GM19025 (cell line): ENCODE data around the gene MESD.

ENCODE experiments used
- ATAC-seq: cut with Tn5 transposase; IDR thresholded peaks from one replicate; pipeline ENCODE4 v1.9.1; 2021; ENCODE audit warnings: mild to moderate bottlenecking, low read depth, moderate library complexity; ENCODE audit not compliant: unreplicated experiment

The MESD gene

DNA sequence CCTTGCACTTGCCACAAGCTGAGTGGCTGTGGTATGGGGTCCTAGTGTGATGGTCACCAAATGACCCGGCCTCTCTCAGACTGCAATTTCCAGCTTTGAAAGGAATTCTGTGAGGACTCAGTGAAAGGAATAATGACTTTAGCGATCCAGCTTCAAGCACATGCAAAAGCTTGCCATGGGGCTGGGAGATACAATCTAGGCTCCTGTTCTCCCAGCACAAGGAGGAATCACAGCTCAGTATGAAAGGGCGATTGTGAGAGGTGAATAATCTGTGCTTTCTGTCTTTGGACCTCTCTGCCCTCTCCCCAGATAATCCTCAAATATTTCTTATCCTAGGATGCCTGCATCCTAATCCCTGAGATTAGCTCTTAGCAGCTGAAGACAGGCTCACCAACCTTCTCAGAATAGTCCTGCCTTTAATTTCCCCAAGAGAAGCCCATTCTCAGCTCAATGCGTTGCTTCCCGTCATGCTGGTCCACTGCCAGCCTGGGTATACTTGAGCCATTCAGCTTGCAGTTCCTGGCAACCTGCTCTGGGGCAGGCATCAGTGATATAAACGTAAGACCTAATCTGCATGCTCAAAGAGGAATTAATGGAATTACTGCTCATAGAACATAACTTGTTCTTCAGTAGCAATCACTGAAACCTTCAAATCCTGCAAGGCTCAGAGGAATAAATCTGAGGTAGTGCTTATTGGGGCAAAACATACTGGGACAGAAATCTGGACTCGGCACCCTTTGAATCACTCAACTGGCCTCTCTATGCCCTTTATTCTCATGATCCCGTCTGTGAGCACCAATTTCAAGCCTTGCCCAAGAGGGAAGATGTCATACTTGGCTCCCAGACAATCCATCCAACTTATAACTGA lies 26.2 kb upstream of the MESD start:
- no peak for ATAC-seq

DNA sequence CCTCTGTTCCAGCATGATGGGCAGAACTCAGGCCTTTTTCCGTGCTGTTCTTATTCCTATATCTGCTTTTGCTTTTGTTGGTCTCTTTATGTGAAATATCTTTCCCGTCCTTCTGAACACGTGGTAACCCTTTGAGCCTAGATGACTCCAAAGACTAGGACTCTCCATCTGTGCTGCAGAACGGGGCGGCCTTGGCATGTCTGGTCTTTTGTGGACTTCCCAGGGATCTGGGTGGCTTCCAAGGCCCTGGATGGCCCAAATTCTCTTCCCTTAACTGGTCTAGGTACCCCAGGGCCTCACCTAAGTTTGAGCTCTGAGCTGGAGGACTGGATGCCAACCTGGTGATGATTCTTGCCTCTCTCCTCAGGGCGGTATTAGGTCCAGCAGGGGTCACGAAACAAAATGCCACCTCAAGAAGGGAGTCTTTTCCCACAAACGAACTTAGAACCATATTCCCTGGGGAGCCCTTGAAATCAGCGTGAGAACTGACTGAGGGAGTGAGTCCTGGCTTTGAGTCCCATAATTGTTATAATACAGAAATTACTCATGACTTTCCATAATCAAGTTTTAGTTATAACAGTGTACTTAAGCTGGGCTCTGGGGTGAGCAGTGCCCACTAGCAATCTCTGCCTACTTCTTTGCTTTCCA lies 25.0 kb upstream of the MESD start:
- ATAC-seq, result no peak

DNA sequence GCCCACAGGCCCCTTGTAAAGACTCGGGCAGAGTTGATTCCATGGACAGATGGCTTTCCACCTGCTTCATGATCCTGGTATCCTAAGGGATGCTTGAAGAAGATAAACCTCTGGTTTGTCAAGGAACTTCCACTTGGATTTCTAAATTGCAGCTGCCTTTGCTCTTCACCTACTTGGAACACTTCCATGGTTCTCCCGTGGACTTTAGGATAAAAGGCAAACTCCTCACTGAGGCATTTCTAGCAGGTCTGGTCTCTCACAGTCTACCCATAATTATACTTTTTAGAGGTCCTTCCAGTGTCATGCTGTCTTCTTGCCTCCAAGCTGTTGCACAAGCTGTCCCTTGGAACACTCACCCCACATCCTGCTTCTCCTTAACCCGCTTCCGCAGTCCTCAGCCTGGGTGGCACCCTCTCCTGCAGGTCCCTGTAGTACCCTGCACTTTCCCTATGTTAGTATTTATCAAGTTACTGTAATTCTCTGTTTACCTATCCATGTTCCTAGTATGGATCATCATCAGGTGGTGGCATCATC lies 23.8 kb upstream of the MESD start:
- no peak for ATAC-seq

GRCh38 chr15:81012588-81012987 lies 23.0 kb upstream of the MESD start:
- no peak for ATAC-seq

- no peak for ATAC-seq
These were observed 22.0 kb upstream of the MESD start for GRCh38 chr15:81011593-81011992.

DNA sequence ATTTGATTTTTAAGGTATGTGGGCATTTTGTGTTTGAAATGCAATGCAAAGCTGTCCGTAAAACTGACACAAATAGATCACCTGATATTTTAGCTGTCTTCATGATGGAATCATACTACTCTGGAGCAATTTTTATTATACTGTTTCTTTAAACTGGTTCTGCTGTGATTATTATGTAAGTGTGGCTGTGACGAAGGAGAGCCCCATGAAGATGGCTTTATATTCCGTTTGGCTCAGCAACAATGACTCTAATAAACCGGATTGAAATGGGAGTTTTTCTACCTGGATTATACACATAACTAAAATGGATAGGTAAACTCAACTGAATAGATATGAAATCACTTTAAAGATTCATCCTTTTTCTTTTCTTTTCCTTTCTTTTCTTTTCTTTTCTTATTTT lies 20.5 kb upstream of the MESD start:
- ATAC-seq, result no peak

DNA sequence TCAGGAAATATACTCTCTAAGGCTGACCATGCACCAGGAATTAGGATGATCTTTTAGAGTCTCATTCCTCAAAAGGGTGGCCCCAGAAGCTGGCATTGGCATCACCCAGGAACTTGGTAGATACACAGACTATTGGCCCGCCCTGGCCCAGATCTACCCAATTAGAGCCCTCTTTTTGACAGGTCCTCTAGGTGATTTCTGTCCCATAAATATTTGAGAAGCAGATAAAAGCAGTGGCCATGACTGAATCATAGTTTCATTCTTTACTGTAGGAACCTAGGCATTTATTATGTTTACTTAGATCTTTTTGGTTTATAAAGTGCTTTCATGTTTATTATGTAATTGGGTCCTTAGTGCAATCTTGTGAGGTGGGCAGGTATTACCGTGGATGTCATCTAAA lies 18.7 kb upstream of the MESD start:
- no peak for ATAC-seq

- no peak for ATAC-seq
These were observed 17.9 kb upstream of the MESD start for GRCh38 chr15:81007428-81008064.

- no peak for ATAC-seq
These were observed 16.5 kb upstream of the MESD start for GRCh38 chr15:81006124-81006523.

GRCh38 chr15:81003097-81003350 lies 13.4 kb upstream of the MESD start:
- ATAC-seq, result no peak

- no peak for ATAC-seq
These were observed 12.9 kb upstream of the MESD start for GRCh38 chr15:81002331-81003096.

GRCh38 chr15:81002009-81002330 lies 12.4 kb upstream of the MESD start:
- ATAC-seq, result no peak

- peak; percentile 32 for ATAC-seq
These were observed 11.8 kb upstream of the MESD start for GRCh38 chr15:81001152-81002008.

GRCh38 chr15:81000624-81001151 lies 11.1 kb upstream of the MESD start, which contains the start of gene TLNRD1:
TLNRD1 (plus strand) TSS chr15:81000923; CDS start chr15:81002272, 1,349 bp downstream.
- ATAC-seq, result peak; percentile 52

DNA sequence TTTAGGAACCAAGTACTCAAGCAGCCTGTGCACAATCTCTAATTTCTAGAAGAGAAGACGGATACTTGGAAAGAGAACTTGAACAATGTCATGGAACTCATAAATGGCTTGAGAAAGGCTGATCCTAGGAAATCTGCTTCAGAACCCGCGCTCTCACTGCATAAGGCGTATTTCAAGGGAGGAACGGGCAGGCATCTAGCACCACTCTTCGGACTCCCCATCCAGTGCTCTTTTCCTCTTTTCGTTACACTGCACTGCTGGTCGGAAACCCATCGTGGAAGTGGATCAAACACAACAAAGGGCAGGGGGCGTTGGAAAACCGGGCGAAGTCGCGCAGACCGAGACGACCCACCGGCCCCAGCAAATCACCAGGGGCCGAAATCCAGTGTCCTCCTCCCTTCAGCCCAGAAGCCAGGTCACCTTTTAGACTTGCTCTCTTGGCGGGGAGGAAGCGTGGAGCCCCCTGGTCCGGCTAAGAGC lies 10.6 kb upstream of the MESD start:
- ATAC-seq, result peak; percentile 0

- peak; percentile 24 for ATAC-seq
These were observed 10.0 kb upstream of the MESD start for GRCh38 chr15:80999623-81000036.

GRCh38 chr15:80998251-80998650 lies 8.6 kb upstream of the MESD start:
- ATAC-seq, result no peak

DNA sequence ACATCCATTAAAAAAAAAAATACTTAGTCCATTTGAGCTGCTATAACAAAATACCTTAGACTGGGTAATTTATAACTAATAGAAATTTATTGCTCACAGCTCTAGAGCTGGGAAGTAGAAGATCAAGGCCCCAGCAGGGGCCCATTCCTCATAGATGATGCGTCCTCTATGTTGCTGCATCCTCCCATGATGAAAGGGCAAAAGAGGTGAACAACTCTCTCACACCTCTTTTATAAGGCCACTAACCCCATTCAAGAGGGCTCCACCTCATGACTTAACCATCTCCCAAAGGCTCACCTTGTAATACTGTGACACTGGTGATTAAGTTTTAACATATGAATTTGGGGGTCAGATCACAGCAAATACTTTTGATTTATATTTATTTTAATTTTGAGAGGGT lies 8.1 kb upstream of the MESD start:
- no peak for ATAC-seq

DNA sequence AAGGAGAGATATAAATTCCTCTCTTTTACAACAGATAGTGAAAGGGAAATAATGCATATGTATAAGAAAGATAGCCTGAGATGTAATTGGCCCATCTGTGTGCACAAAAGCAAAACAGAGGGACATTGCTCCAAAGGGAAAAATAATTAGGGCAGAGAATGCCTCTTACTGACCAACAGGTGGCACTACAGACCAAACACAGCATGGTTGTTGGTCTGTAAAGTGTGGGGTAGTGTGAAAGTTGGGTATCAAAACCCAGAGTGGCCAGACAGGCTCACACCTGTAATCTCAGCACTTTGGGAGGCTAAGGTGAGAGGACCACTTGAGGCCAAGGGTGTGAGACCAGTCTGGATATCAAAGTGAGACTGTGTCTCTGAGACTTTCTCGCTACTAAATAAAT lies 6.6 kb upstream of the MESD start:
- ATAC-seq, result no peak

- ATAC-seq, result no peak
These were observed 2.8 kb upstream of the MESD start for GRCh38 chr15:80992441-80992840.
